SK-N-SH (cell line): Measurements from ENCODE around the gene NGF. TPM values are rescaled to one million over a fixed set of nuclear protein-coding genes. Genes with fewer than 3 reads are reported as not detected.

Source experiments
- CTCF ChIA-PET: fragments of 300-600, 350-600 bp; formaldehyde crosslinking; extraction: SDS; loops from one replicate; lab custom pipeline; 2021; lab: Yijun Ruan, JAX
- POLR2A ChIA-PET: fragments of 350-600 bp; sonication (Branson Sonifier 250); formaldehyde crosslinking; extraction: SDS; loops from one replicate; lab custom pipeline; 2020; ENCODE audit warnings: antibody characterized with exemption, inconsistent platforms; lab: Yijun Ruan, JAX
- DNase-seq: peaks from one replicate; pipeline ENCODE4 v3.0.0; 2012
- H2AFZ ChIP-seq: fragments of 200-600 bp; sonication (generic); 2 replicates; pipeline ENCODE4 v1.8.1; 2016; ENCODE audit warnings: antibody characterized with exemption, mild to moderate bottlenecking, low read depth
- H3F3A ChIP-seq: fragments of 200-600 bp; sonication (generic); replicated peaks from 2 replicates; pipeline ENCODE3; 2016; ENCODE audit warnings: antibody characterized with exemption, mild to moderate bottlenecking; ENCODE audit not compliant: insufficient read depth
- H3K27ac ChIP-seq, 2 experiments: fragments of 200-500 bp in 1 of 2; fragments of 200-600 bp in 1 of 2; sonication (Bioruptor generic) in 1 of 2; sonication (generic), shearing (Covaris generic) in 1 of 2; 2 replicates each; pipeline versions ENCODE4 v1.5.1 to v1.6.1; 2014 to 2016; ENCODE audit warnings: low read depth in 2 of 2, inconsistent platforms in 1 of 2, low read length in 1 of 2, mild to moderate bottlenecking in 1 of 2, mixed read lengths in 1 of 2
- H3K27me3 ChIP-seq: fragments of 200-600 bp; sonication (generic), shearing (Covaris generic); 2 replicates; pipeline ENCODE4 v1.6.1; 2016; ENCODE audit warnings: mixed run types; ENCODE audit not compliant: insufficient read depth
- H3K36me3 ChIP-seq, 2 experiments: fragments of 200-500 bp in 1 of 2; fragments of 200-600 bp in 1 of 2; sonication (Bioruptor generic) in 1 of 2; sonication (generic) in 1 of 2; replicated peaks in 1 of 2; 2 replicates each; pipeline versions ENCODE3 to v1.5.1; 2014 to 2016; ENCODE audit warnings: low read length in 1 of 2, mild to moderate bottlenecking in 1 of 2; ENCODE audit not compliant: insufficient read depth in 2 of 2, control insufficient read depth in 1 of 2
- H3K4me1 ChIP-seq, 2 experiments: fragments of 200-500 bp in 1 of 2; fragments of 200-600 bp in 1 of 2; sonication (Bioruptor generic) in 1 of 2; sonication (generic), shearing (Covaris generic) in 1 of 2; 2 replicates each; pipeline versions ENCODE4 v1.5.1 to v1.6.1; 2014 to 2016; ENCODE audit warnings: low read depth in 1 of 2, low read length in 1 of 2, mixed run types in 1 of 2; ENCODE audit not compliant: insufficient read depth in 2 of 2, control insufficient read depth in 1 of 2
- H3K4me2 ChIP-seq: fragments of 200-600 bp; sonication (generic), shearing (Covaris generic); 2 replicates; pipeline ENCODE4 v1.6.1; 2017; ENCODE audit warnings: mixed run types
- H3K4me3 ChIP-seq, 2 experiments: fragments of 200-500 bp in 1 of 2; fragments of 200-600 bp in 1 of 2; sonication (Bioruptor generic) in 1 of 2; sonication (generic), shearing (Covaris generic) in 1 of 2; 2 replicates each; pipeline versions ENCODE4 v1.5.1 to v1.8.1; 2014 to 2016; ENCODE audit warnings: low read depth in 2 of 2, inconsistent platforms in 1 of 2, low read length in 1 of 2, mild to moderate bottlenecking in 1 of 2, mixed read lengths in 1 of 2, moderate library complexity in 1 of 2
- H3K79me2 ChIP-seq: fragments of 200-600 bp; sonication (generic); 2 replicates; pipeline ENCODE4 v1.8.1; 2017; ENCODE audit warnings: mild to moderate bottlenecking; ENCODE audit not compliant: insufficient read depth
- H3K9ac ChIP-seq: fragments of 200-600 bp; sonication (generic); 2 replicates; pipeline ENCODE4 v1.6.1; 2017; ENCODE audit warnings: mixed run types
- H3K9me2 ChIP-seq: fragments of 200-600 bp; sonication (generic); 2 replicates; pipeline ENCODE4 v1.6.1; 2017; ENCODE audit warnings: mixed run types
- H3K9me3 ChIP-seq: fragments of 200-600 bp; sonication (generic); 2 replicates; pipeline ENCODE4 v1.6.1; 2017; ENCODE audit warnings: mixed run types, mild to moderate bottlenecking, moderate library complexity
- H4K20me1 ChIP-seq: fragments of 200-600 bp; sonication (generic); 2 replicates; pipeline ENCODE4 v1.6.1; 2017; ENCODE audit warnings: mild to moderate bottlenecking, mixed run types; ENCODE audit not compliant: insufficient read depth
- EP300 ChIP-seq, 2 experiments: IDR thresholded peaks; 2 replicates each; pipeline versions ENCODE4 v1.4.0 to v1.6.1; 2012; ENCODE audit warnings: borderline replicate concordance in 1 of 2, low read depth in 1 of 2, low read length in 1 of 2
- EZH2phosphoT487 ChIP-seq: fragments of 200-600 bp; sonication (generic); IDR thresholded peaks from 2 replicates; pipeline ENCODE4 v1.6.1; 2017; ENCODE audit warnings: low read depth, mixed run types, mild to moderate bottlenecking, antibody characterized with exemption, moderate library complexity, borderline replicate concordance
- FOSL2 ChIP-seq: IDR thresholded peaks from 2 replicates; pipeline ENCODE4 v1.4.0; 2012; ENCODE audit warnings: low read depth, mild to moderate bottlenecking, moderate library complexity, borderline replicate concordance
- JUND ChIP-seq: IDR thresholded peaks from 2 replicates; pipeline ENCODE4 v1.4.0; 2012
- MEF2A ChIP-seq: IDR thresholded peaks from 2 replicates; pipeline ENCODE4 v1.4.0; 2012; ENCODE audit warnings: low read depth, borderline replicate concordance
- NFIC ChIP-seq: IDR thresholded peaks from 2 replicates; pipeline ENCODE4 v1.4.0; 2012; ENCODE audit warnings: borderline replicate concordance
- SMC3 ChIP-seq: IDR thresholded peaks from 2 replicates; pipeline ENCODE4 v1.6.1; 2012; ENCODE audit warnings: low read depth, low read length, improper control_type of control experiment
- TAF1 ChIP-seq: IDR thresholded peaks from 2 replicates; pipeline ENCODE4 v1.6.1; 2012; ENCODE audit warnings: low read depth, mild to moderate bottlenecking, low read length, moderate library complexity, borderline replicate concordance
- TCF12 ChIP-seq: IDR thresholded peaks from 2 replicates; pipeline ENCODE4 v1.4.0; 2012
- WGBS: methylation state at CpG from one replicate; pipeline ENCODE4 v1.1.6; 2017; ENCODE audit warnings: low lambda C conversion rate; 5-methylcytosine and 5-hydroxymethylcytosine counted together
- polyA plus RNA-seq, 3 experiments: library from polyadenylated mRNA; depleted of rRNA; stranded (reverse); fragments of >200 nt; gene quantifications; 2 replicates each; pipeline ENCODE4 v1.2.3, GENCODE V29; 2012
- TF ChIP-seq, protein P1 (sequence below): fragments of 150-350 bp; IDR thresholded peaks from 2 replicates; pipeline ENCODE4 v1.6.1; 2017; ENCODE audit warnings: antibody characterized with exemption, low read length, low read depth, borderline replicate concordance
- TF ChIP-seq, protein P2 (sequence below): IDR thresholded peaks from 2 replicates; pipeline ENCODE4 v1.6.1; 2012; ENCODE audit warnings: mild to moderate bottlenecking, low read depth, low read length, moderate library complexity
- TF ChIP-seq, protein P3 (sequence below): IDR thresholded peaks from 2 replicates; pipeline ENCODE4 v1.4.0; 2012; ENCODE audit warnings: low read depth, borderline replicate concordance
- TF ChIP-seq, protein P4 (sequence below): IDR thresholded peaks from 2 replicates; pipeline ENCODE4 v1.4.0; 2012; ENCODE audit warnings: low read depth

NGF gene
- polyA plus RNA-seq, 1 of the 3 experiments (the other 2 are of a cell fraction): 75.8 TPM

DNA sequence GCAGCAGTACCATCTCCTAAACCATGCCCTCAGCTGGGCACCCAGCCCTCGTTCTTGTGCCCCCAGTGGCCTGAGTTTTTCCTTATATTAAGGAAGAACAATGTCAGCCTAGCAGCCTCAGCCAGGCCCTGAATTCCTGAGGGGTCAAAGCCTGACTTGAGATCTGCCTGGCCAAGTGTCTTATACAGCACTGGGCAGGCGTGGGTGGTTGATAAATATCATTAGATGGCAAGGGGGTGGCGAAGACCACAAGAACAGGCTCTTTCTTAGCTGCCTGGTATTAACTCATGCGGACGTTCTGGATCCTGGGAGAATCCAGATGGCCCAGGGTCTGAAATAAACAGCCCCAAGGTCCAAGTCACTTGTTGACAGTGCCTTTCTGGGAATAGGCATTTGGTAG, 18.3 kb downstream of the NGF start:
- no peak overlapping the region for H2AFZ ChIP-seq
- no peaks in the 10 kb centered on the region for H3K27me3 ChIP-seq
- H3K4me1 ChIP-seq: peaks cover 32 to 34% of the 10 kb centered on the region in 2 experiments
- DNase-seq: no peak
- no peaks in the 10 kb centered on the region for H3K9me2 ChIP-seq
- POLR2A ChIA-PET: no interaction called here
- H3K9ac ChIP-seq: no peak overlapping the region
- peaks cover 3% of the 10 kb centered on the region for H3F3A ChIP-seq
- no peak overlapping the region for H3K4me2 ChIP-seq
- no peaks in the 10 kb centered on the region for H4K20me1 ChIP-seq
- H3K4me3 ChIP-seq: no peak overlapping the region
- H3K36me3 ChIP-seq: peaks cover 2 to 9% of the 10 kb centered on the region in 2 experiments
- CTCF ChIA-PET: no interaction called here
- no peaks in the 10 kb centered on the region for H3K9me3 ChIP-seq
- no peak overlapping the region for H3K27ac ChIP-seq
- H3K79me2 ChIP-seq: peaks cover 100% of the 10 kb centered on the region
- TF ChIP-seq, protein P1, sequence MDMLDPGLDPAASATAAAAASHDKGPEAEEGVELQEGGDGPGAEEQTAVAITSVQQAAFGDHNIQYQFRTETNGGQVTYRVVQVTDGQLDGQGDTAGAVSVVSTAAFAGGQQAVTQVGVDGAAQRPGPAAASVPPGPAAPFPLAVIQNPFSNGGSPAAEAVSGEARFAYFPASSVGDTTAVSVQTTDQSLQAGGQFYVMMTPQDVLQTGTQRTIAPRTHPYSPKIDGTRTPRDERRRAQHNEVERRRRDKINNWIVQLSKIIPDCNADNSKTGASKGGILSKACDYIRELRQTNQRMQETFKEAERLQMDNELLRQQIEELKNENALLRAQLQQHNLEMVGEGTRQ: no peak
- no peak for TF ChIP-seq SMC3
- TF ChIP-seq JUND: no peak
- TF ChIP-seq MEF2A: no peak
- TF ChIP-seq TCF12: no peak
- no peak for TF ChIP-seq NFIC
- no peak for TF ChIP-seq EP300 (IDR thresholded peaks at IDR 0.05; ENCODE audit: borderline replicate concordance in 1 of 2, low read depth in 1 of 2, low read length in 1 of 2)
- TF ChIP-seq, protein P2, sequence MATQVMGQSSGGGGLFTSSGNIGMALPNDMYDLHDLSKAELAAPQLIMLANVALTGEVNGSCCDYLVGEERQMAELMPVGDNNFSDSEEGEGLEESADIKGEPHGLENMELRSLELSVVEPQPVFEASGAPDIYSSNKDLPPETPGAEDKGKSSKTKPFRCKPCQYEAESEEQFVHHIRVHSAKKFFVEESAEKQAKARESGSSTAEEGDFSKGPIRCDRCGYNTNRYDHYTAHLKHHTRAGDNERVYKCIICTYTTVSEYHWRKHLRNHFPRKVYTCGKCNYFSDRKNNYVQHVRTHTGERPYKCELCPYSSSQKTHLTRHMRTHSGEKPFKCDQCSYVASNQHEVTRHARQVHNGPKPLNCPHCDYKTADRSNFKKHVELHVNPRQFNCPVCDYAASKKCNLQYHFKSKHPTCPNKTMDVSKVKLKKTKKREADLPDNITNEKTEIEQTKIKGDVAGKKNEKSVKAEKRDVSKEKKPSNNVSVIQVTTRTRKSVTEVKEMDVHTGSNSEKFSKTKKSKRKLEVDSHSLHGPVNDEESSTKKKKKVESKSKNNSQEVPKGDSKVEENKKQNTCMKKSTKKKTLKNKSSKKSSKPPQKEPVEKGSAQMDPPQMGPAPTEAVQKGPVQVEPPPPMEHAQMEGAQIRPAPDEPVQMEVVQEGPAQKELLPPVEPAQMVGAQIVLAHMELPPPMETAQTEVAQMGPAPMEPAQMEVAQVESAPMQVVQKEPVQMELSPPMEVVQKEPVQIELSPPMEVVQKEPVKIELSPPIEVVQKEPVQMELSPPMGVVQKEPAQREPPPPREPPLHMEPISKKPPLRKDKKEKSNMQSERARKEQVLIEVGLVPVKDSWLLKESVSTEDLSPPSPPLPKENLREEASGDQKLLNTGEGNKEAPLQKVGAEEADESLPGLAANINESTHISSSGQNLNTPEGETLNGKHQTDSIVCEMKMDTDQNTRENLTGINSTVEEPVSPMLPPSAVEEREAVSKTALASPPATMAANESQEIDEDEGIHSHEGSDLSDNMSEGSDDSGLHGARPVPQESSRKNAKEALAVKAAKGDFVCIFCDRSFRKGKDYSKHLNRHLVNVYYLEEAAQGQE: no peak
- TF ChIP-seq, protein P3, sequence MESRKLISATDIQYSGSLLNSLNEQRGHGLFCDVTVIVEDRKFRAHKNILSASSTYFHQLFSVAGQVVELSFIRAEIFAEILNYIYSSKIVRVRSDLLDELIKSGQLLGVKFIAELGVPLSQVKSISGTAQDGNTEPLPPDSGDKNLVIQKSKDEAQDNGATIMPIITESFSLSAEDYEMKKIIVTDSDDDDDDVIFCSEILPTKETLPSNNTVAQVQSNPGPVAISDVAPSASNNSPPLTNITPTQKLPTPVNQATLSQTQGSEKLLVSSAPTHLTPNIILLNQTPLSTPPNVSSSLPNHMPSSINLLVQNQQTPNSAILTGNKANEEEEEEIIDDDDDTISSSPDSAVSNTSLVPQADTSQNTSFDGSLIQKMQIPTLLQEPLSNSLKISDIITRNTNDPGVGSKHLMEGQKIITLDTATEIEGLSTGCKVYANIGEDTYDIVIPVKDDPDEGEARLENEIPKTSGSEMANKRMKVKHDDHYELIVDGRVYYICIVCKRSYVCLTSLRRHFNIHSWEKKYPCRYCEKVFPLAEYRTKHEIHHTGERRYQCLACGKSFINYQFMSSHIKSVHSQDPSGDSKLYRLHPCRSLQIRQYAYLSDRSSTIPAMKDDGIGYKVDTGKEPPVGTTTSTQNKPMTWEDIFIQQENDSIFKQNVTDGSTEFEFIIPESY: no peak
- TF ChIP-seq EZH2phosphoT487: no peak
- no peak for TF ChIP-seq TAF1
- no peak for TF ChIP-seq FOSL2
- TF ChIP-seq, protein P4, sequence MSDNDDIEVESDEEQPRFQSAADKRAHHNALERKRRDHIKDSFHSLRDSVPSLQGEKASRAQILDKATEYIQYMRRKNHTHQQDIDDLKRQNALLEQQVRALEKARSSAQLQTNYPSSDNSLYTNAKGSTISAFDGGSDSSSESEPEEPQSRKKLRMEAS: no peak
- WGBS: 49% methylated on average over 3 of the region's 5 CpGs
